Glutamatergic neuron (in vitro differentiated cells): Measurements from ENCODE around the gene LRGUK. TPM values are rescaled to one million over a fixed set of nuclear protein-coding genes. Genes with fewer than 3 reads are reported as not detected.

ENCODE experiments used
- DNase-seq: peaks from one replicate; pipeline ENCODE4 v3.0.0; 2022
- H3K27ac Mint-ChIP-seq: one replicate; pipeline ENCODE4 v1.8.0; 2020; ENCODE audit warnings: mild to moderate bottlenecking, mixed read lengths, inconsistent platforms; ENCODE audit not compliant: unreplicated experiment
- H3K27me3 Mint-ChIP-seq: one replicate; pipeline ENCODE4 v1.8.0; 2020; ENCODE audit warnings: mild to moderate bottlenecking, moderate library complexity, mixed read lengths, inconsistent platforms; ENCODE audit not compliant: unreplicated experiment
- H3K36me3 Mint-ChIP-seq: one replicate; pipeline ENCODE4 v1.8.0; 2020; ENCODE audit warnings: mild to moderate bottlenecking, mixed read lengths, inconsistent platforms; ENCODE audit not compliant: unreplicated experiment
- H3K4me1 Mint-ChIP-seq: one replicate; pipeline ENCODE4 v1.8.0; 2020; ENCODE audit warnings: mild to moderate bottlenecking, low read depth, mixed read lengths, inconsistent platforms; ENCODE audit not compliant: unreplicated experiment
- H3K4me3 Mint-ChIP-seq: one replicate; pipeline ENCODE4 v1.8.0; 2020; ENCODE audit warnings: mild to moderate bottlenecking, mixed read lengths, inconsistent platforms; ENCODE audit not compliant: unreplicated experiment
- H3K9me3 Mint-ChIP-seq: one replicate; pipeline ENCODE4 v1.8.0; 2020; ENCODE audit warnings: mild to moderate bottlenecking, moderate library complexity, mixed read lengths, inconsistent platforms; ENCODE audit not compliant: unreplicated experiment
- CTCF ChIP-seq: fragments of 200-600 bp; sonication (generic); IDR thresholded peaks from one replicate; pipeline ENCODE4 v1.5.0; 2021; ENCODE audit not compliant: partially characterized antibody, unreplicated experiment
- total RNA-seq: library from RNA; stranded (reverse); fragmentation: NEBNext Ultra II Directional; extraction: Animal tissue kit (Norgen Biotek cat#: 25700); gene quantifications from one replicate; pipeline ENCODE4 v1.2.1, GENCODE V29; 2021; ENCODE audit not compliant: unreplicated experiment

LRGUK gene
- total RNA-seq, 1 donor from 2014 or later = 0.81 TPM

GRCh38 chr7:134174795-134175261 is 47.7 kb downstream of the LRGUK start:
- no peak for DNase-seq
- no peak overlapping the region for H3K4me3 Mint-ChIP-seq
- H3K9me3 Mint-ChIP-seq = no peaks in the 10 kb centered on the region
- TF ChIP-seq CTCF = no peak
- H3K36me3 Mint-ChIP-seq = no peaks in the 10 kb centered on the region
- peaks cover 1% of the 10 kb centered on the region for H3K27me3 Mint-ChIP-seq
- no peak overlapping the region for H3K27ac Mint-ChIP-seq
- peaks cover 10% of the 10 kb centered on the region for H3K4me1 Mint-ChIP-seq

GRCh38 chr7:134175334-134176036 is 48.3 kb downstream of the LRGUK start:
- no peak for TF ChIP-seq CTCF

GRCh38 chr7:134176037-134176350 is 48.9 kb downstream of the LRGUK start:
- no peak overlapping the region for H3K27ac Mint-ChIP-seq
- H3K9me3 Mint-ChIP-seq = no peaks in the 10 kb centered on the region
- H3K4me1 Mint-ChIP-seq = peaks cover 10% of the 10 kb centered on the region
- no peak for TF ChIP-seq CTCF
- H3K27me3 Mint-ChIP-seq = peaks cover 1% of the 10 kb centered on the region
- DNase-seq = no peak
- peak overlapping the region; percentile 41 for H3K4me3 Mint-ChIP-seq
- no peaks in the 10 kb centered on the region for H3K36me3 Mint-ChIP-seq

More at GRCh38 chr7:134175334-134176036, 48.3 kb downstream of the LRGUK start:
- no peaks in the 10 kb centered on the region for H3K9me3 Mint-ChIP-seq
- H3K4me1 Mint-ChIP-seq = peaks cover 10% of the 10 kb centered on the region
- no peak overlapping the region for H3K27ac Mint-ChIP-seq
- DNase-seq = no peak
- peaks cover 1% of the 10 kb centered on the region for H3K27me3 Mint-ChIP-seq
- peak overlapping the region; percentile 41 for H3K4me3 Mint-ChIP-seq
- no peaks in the 10 kb centered on the region for H3K36me3 Mint-ChIP-seq

- Mint-ChIP-seq H3K4me3 (no peak overlapping the region), H3K4me1 (peaks cover 5% of the 10 kb centered on the region), H3K36me3 (no peaks in the 10 kb centered on the region), H3K27me3 (peaks cover 1% of the 10 kb centered on the region), H3K27ac (no peak overlapping the region), H3K9me3 (no peaks in the 10 kb centered on the region)
- no peak for TF ChIP-seq CTCF
- no peak for DNase-seq
Measured at GRCh38 chr7:134179036-134180011, 52.2 kb downstream of the LRGUK start.

GRCh38 chr7:134180376-134180775 is 53.2 kb downstream of the LRGUK start:
- DNase-seq = no peak
- H3K4me1 Mint-ChIP-seq = peaks cover 2% of the 10 kb centered on the region
- H3K9me3 Mint-ChIP-seq = no peaks in the 10 kb centered on the region
- no peak overlapping the region for H3K27ac Mint-ChIP-seq
- H3K36me3 Mint-ChIP-seq = no peaks in the 10 kb centered on the region
- peaks cover 1% of the 10 kb centered on the region for H3K27me3 Mint-ChIP-seq
- H3K4me3 Mint-ChIP-seq = no peak overlapping the region
- no peak for TF ChIP-seq CTCF
